Cardiac muscle cell (in vitro differentiated cells and primary cell): ENCODE data around the gene GRK2. TPM values are rescaled to one million over a fixed set of nuclear protein-coding genes. Genes with fewer than 3 reads are reported as not detected.
A peak's percentile ranks its signal among the peaks of the same experiment; 100 is the strongest.

ENCODE experiments used
- DNase-seq, 2 donors: peaks; one replicate each; pipeline versions ENCODE4 v3.0.0 to v3.0.0-alpha.2; 2010 to 2017; ENCODE audit warnings: low read depth in 1 of 2, low spot score in 1 of 2
- H3K27ac ChIP-seq: fragments of 200-600 bp; sonication (generic); 2 replicates; pipeline ENCODE4 v1.5.1; 2016
- H3K27me3 ChIP-seq: fragments of 200-600 bp; sonication (generic); 2 replicates; pipeline ENCODE4 v1.6.0; 2016; ENCODE audit warnings: control low read depth
- H3K36me3 ChIP-seq: fragments of 200-600 bp; sonication (generic); 2 replicates; pipeline ENCODE4 v1.5.1; 2016; ENCODE audit warnings: control low read depth
- H3K4me1 ChIP-seq: fragments of 200-600 bp; sonication (generic); 2 replicates; pipeline ENCODE4 v1.8.1; 2017; ENCODE audit warnings: low read depth, mild to moderate bottlenecking, mixed run types
- H3K4me3 ChIP-seq: fragments of 200-600 bp; sonication (generic); 2 replicates; pipeline ENCODE4 v1.5.1; 2016; ENCODE audit warnings: mild to moderate bottlenecking
- H3K9me3 ChIP-seq: fragments of 200-600 bp; sonication (generic); 2 replicates; pipeline ENCODE4 v1.5.1; 2017; ENCODE audit warnings: low read depth, mild to moderate bottlenecking, control low read depth
- polyA plus RNA-seq: library from polyadenylated mRNA; unstranded; fragments of >200 nt; fragmentation: Nextera tagmentation; extraction: Ambion mirVana; gene quantifications from 2 replicates; pipeline ENCODE4 v1.2.1, GENCODE V29; 2016
- total RNA-seq: library from RNA; depleted of rRNA; stranded (reverse); fragments of >200 nt; gene quantifications from 2 replicates; pipeline ENCODE4 v1.2.3, GENCODE V29; 2016
- TF ChIP-seq, protein P1 (sequence below): IDR thresholded peaks from 2 replicates; pipeline ENCODE4 v1.5.1; 2012; ENCODE audit warnings: low read depth, mild to moderate bottlenecking, low read length

GRK2 gene
- total and polyA plus RNA-seq, 2 experiments from 2014 or later = 62.9 to 72.1 TPM

DNA sequence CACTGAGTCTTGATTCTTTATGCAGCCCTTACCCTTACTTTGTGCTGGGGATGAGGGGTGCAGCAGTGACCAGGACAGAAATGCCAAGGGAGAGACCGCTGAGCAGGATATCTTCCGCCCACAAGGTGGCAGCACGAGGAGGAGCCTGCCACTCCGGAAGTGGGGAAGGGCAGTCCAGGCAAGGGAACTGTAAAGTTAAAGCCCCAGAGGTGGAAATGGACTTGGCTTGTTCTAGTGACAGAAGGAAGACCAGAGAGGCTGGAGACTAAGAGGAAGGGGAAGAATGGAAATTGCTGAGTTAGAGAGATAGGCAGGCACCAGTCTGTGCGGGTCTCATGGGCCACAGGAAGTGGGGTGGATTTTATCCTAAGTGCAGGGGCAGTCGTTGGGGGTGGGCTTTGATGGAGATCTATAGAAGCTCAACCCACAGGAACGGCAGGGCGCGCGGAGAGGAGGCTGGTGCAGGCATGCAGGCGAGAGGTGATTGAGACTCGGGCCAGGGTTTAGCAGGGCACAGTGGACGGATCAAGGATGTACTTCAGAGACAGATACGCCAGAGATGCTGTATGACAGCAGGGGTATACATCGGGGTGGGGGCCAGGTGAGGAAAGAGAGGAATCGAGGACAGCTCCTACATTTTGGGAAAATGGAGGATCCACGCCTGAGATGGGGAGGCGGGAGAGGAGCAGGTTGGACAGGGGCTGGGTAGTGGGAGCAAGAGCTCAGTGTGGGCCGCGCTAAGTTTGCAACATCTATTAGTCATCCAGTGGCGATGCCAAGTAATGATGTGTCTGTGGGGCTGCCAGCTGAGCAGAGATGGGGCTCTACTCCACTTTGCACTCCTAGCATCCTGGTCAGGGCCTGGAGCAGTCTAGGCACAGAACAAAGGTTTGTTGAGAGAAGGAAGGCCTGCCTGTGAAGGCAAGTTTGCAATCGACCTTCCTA lies 3.3 kb upstream of the GRK2 start:
- DNase-seq = peak; percentile 84 to 85
- Histone ChIP-seq H3K27ac (no peak overlapping the region), H3K27me3 (no peaks in the 10 kb centered on the region), H3K36me3 (no peaks in the 10 kb centered on the region), H3K4me1 (no peaks in the 10 kb centered on the region), H3K9me3 (no peaks in the 10 kb centered on the region), H3K4me3 (no peak overlapping the region)
- TF ChIP-seq, protein P1, sequence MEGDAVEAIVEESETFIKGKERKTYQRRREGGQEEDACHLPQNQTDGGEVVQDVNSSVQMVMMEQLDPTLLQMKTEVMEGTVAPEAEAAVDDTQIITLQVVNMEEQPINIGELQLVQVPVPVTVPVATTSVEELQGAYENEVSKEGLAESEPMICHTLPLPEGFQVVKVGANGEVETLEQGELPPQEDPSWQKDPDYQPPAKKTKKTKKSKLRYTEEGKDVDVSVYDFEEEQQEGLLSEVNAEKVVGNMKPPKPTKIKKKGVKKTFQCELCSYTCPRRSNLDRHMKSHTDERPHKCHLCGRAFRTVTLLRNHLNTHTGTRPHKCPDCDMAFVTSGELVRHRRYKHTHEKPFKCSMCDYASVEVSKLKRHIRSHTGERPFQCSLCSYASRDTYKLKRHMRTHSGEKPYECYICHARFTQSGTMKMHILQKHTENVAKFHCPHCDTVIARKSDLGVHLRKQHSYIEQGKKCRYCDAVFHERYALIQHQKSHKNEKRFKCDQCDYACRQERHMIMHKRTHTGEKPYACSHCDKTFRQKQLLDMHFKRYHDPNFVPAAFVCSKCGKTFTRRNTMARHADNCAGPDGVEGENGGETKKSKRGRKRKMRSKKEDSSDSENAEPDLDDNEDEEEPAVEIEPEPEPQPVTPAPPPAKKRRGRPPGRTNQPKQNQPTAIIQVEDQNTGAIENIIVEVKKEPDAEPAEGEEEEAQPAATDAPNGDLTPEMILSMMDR = peak; percentile 86

GRCh38 chr11:67264260-67264659 lies 2.0 kb upstream of the GRK2 start:
- Histone ChIP-seq H3K36me3 (no peaks in the 10 kb centered on the region), H3K4me1 (peaks cover 5% of the 10 kb centered on the region), H3K27me3 (no peaks in the 10 kb centered on the region), H3K4me3 (no peak overlapping the region), H3K27ac (no peak overlapping the region), H3K9me3 (no peaks in the 10 kb centered on the region)
- TF ChIP-seq, protein P1 = no peak
- DNase-seq = no peak

DNA sequence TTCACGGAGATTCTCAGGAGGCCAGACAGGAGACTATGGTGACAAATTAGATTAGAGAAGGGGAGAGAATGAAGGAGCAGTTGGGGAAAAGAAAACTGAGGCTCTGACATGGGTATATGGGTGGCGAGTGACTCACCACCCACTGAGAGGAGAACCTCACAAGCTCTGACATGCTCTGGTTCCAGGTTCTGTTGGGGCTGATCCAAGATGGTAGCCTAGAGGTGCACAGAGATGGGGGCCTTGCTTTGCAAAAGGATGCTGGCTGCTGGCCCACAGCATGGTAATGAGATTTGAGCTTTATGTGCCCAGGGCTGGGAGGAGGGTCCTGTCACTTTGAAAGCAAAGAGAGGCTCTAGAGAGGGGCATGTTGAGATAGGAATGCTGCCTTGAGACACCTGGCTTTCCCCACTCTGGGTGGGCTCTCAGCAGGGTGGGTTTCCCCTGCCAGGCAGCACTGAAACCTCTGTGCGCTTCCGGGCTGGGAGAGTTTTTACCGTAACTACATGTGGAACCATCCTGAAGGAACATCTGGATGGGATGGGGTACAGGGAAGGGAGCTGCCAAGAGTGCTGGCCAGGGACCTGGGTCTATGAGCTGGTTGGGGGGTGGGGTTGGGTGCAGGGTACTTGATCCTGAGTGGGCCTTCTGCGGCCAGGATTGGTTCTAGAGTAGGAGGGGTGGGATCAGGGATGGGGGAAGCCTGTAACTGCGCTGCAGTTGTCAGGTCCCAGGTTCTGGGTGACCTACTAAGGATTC lies 1.2 kb upstream of the GRK2 start:
- DNase-seq = no peak
- Histone ChIP-seq H3K27ac (no peak overlapping the region), H3K36me3 (no peaks in the 10 kb centered on the region), H3K27me3 (no peaks in the 10 kb centered on the region), H3K4me1 (peaks cover 13% of the 10 kb centered on the region), H3K9me3 (no peaks in the 10 kb centered on the region), H3K4me3 (no peak overlapping the region)
- TF ChIP-seq, protein P1 = no peak

DNA sequence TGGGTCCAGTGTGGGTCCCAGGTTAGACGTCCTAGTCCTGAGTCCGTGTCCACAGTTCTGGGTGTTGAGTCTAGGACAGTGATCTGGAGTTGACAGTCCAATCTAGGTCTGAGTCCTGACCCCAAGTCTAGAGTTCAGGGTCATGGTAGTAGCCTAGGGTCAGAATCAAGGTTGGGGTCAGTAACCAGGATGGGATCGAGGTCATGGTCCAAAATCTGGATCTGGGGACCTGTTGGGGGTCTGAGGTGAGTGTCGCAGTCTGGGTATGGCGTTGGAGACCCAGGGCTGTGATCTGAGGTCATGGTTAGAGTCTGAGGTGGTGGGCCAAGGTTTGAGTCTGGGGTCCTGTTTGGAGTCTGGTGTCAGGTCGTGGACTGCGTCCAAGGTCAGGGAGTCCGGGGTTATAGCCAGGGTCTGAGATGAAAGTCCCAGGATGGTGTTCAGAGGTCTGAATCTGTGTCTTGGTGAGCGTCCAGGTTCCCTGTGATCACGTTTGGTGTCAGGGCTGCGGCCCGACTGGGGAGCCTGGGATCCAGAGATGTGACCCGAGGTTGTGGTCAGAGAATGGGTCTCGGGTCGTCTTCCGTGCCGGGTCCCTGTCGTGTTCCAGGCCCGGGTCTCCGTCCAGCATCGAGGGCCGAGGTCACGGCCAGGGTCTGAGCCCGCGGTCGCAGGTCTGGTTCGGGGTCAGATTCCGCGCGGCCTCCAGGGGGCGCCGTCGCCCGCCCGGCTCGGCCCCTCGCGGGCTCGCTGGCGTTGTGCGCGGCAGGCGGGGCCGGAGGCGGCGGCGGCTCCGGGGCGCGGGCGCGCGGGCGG lies 432 bp upstream of the GRK2 start:
- DNase-seq = peak; percentile 67 to 82
- TF ChIP-seq, protein P1 = peak; percentile 65
- H3K27ac ChIP-seq = no peak overlapping the region
- H3K27me3 ChIP-seq = no peaks in the 10 kb centered on the region
- H3K4me3 ChIP-seq = no peak overlapping the region
- H3K36me3 ChIP-seq = no peaks in the 10 kb centered on the region
- no peaks in the 10 kb centered on the region for H3K9me3 ChIP-seq
- H3K4me1 ChIP-seq = peaks cover 15% of the 10 kb centered on the region
